HG03280 (cell line): ENCODE results near the gene CDKN2B-AS1.
"Not testable (repeated sequence)": the region's sequence is repeated elsewhere in the genome, so short reads cannot be mapped to it uniquely, and the experiment has no call there.

ENCODE experiments used
- ATAC-seq: cut with Tn5 transposase; IDR thresholded peaks from one replicate; pipeline ENCODE4 v1.9.1; 2021; ENCODE audit warnings: mild to moderate bottlenecking, moderate library complexity; ENCODE audit not compliant: unreplicated experiment

Gene CDKN2B-AS1

GRCh38 chr9:22043928-22044327 is 49.3 kb downstream of the CDKN2B-AS1 start:
- no peak for ATAC-seq

GRCh38 chr9:22044583-22044982 is 50.0 kb downstream of the CDKN2B-AS1 start:
- ATAC-seq, result no peak

GRCh38 chr9:22045423-22045822 is 50.8 kb downstream of the CDKN2B-AS1 start:
- ATAC-seq, result no peak

DNA sequence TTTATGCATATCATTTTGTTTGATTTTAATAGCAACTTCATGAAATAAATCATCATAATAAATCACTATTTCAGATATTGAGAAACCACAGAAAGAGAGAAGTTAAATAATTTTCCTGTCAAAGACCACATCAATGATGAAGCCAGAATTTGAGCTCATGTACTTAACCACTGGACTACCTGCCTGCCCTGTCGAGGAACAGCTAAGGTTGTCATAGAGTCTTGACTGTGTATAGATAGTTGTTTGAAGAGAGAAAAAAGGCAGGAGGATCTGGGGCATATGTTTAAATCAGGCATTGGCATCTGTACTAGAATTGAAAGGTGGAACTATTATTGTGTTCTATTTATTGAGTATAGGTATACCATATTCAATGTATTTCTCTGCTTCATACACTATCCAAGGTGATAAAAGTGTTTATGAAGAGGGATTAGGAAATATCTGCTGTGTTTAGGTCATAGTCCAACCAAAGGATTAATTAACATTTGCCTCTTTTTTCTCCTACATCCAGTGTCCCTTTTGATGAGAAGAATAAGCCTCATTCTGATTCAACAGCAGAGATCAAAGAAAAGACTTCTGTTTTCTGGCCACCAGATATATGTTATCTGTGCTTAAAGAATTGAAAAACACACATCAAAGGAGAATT is 51.8 kb downstream of the CDKN2B-AS1 start:
- ATAC-seq, result no peak

GRCh38 chr9:22047596-22047995 is 53.0 kb downstream of the CDKN2B-AS1 start:
- no peak for ATAC-seq

- no peak for ATAC-seq
These were observed 54.8 kb downstream of the CDKN2B-AS1 start for GRCh38 chr9:22049411-22049810.

DNA sequence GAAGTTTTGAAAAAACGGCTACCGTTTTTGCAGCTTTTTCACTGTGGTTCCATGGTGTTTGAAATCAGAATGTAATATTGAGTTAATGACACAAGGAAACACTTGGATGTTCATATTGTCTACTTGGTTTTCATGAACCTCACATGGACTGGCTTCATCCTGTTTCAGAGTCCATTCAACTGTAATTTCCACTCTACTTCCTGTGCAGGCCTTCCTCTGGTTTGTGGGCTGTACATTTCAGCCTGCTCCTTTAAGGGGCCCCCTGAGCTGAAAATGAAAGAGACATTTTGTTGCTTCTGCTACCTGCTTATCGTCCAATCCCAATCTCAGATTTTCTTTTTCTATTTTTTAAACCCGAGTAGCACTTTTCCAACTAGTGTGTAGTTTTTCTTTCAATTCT is 56.3 kb downstream of the CDKN2B-AS1 start:
- no peak for ATAC-seq

GRCh38 chr9:22052376-22052945 is 57.9 kb downstream of the CDKN2B-AS1 start:
- ATAC-seq, result no peak

GRCh38 chr9:22053178-22053577 is 58.6 kb downstream of the CDKN2B-AS1 start:
- no peak for ATAC-seq

DNA sequence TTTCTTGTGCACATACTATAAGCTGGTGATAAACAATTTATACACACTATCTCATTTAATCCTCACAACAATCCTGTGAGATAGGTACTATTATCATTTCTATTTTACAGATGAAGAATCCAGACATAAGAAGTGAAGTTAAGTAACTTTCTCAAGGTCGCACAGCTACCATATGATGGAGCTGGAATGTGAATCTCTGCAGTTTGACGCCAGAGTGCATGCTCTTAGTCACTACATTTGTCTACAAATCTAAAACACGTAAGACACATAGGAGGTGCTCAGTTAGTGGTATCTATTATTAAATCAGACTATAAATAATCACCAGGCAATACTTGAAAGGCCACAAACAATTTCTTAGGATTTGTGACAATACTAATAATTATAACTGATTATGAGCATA is 59.5 kb downstream of the CDKN2B-AS1 start:
- no peak for ATAC-seq

DNA sequence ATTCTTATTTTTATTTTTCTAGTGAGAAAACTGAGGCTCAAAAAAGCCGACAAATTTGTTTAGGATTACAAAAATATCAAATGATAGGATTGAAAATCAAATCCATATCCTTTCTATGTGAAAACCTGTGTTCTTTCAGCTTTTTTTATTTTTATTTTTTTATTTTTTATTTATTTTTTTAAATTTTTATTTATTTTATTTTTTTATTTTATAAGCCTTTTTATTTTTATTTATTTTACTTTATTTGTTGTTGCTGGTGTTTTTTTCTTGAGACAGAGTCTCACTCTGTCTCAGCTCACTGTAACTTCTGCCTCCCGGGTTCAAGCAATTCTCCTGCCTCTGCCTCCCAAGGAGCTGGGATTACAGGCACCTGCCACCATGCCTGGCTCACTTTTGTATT is 59.9 kb downstream of the CDKN2B-AS1 start:
- ATAC-seq, result no peak

- no peak for ATAC-seq
These were observed 60.5 kb downstream of the CDKN2B-AS1 start for GRCh38 chr9:22055090-22055489.

DNA sequence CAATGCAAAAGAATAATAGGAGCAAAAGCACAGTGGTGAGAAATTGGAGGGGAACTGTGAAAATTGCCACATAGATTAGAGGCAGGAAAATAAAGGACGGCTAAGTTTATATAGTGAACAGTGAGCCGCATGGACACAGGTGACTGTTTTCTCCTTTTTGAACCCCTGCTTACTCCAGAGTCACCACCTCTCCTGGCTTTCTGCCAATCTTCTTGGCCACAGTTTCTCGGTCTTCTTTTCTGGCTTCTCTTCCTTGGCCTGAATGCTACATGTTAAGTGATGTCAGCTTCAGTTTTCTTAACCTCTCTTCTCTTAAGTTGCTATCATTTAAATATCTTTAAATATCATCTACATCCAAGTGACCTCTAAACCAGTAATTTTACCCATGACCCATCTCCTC is 61.8 kb downstream of the CDKN2B-AS1 start:
- no peak for ATAC-seq

DNA sequence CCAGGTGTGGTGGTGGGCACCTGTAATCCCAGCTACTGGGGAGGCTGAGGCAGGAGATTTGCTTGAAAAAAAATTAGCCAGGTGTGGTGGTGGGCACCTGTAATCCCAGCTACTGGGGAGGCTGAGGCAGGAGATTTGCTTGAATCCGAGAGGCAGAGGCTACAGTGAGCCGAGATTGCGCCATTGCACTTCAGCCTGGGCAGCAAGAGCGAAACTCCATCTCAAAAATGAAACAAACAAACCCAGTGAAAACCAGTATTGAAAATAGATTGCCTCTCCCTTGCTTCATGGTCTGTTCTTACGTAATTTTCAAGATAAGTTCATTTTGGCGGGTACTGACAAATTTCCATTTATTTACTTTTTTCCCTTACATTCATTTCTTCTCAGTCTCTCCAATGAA is 63.4 kb downstream of the CDKN2B-AS1 start:
- ATAC-seq, result not testable (repeated sequence)

- no peak for ATAC-seq
These were observed 66.3 kb downstream of the CDKN2B-AS1 start for GRCh38 chr9:22060831-22061383.

- ATAC-seq, result no peak
These were observed 70.4 kb downstream of the CDKN2B-AS1 start for GRCh38 chr9:22064957-22065356.

- no peak for ATAC-seq
These were observed 71.0 kb downstream of the CDKN2B-AS1 start for GRCh38 chr9:22065431-22066200.

DNA sequence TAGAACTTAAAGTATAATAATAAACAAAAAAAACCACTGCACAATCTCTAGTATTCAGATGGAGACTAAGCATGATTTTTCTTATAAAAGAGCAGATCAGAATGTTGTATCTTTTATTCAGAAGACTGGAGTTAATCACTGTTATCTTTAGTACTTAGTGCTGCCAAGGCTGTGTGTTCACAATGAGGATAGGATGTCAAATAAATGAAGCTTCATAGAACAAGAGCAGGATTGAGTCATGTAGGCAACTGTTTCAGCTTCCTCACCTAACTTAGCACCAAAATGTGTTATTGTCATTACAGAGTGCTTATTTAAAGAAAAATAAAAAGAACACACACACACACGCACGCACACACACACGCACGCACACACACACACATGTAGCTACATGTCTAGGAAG is 72.6 kb downstream of the CDKN2B-AS1 start:
- no peak for ATAC-seq

- no peak for ATAC-seq
These were observed 73.8 kb downstream of the CDKN2B-AS1 start for GRCh38 chr9:22068369-22068768.

DNA sequence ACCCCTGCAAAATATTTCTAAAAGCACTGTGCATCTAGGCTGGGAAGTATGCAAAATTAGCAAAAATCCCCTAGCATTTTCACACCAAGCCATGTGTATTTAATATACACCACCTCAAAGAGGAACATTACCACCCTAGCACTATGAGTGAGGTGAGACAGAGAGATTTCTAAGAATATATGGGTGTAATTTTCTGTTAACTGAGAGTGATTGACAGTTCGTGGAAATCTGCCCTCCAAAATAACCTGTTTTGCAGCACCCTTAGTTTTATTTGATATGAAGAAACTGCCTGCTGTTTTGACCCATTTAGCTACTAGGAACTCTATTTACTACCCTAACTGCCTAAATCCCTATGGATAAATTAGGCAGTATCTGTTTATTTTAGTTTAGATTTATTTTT is 78.8 kb downstream of the CDKN2B-AS1 start:
- ATAC-seq, result no peak

DNA sequence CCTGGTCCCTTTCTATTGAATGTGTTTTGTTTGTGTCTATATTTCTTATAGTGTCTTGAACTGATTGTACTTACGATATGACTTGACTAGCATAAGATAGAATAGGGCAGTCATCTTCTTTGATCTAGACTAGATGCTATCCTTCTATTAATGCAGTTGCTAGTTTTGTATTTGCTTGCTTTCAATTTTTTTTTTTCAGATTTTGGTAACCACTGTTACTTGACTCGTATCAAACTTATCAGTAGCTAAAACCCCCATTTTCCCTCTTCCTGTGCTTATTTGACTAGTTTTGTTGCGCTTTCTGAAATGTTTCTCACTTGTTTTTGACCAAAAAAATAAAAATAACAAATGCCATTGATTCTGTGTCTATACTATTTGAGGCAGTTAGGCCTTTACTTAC is 83.5 kb downstream of the CDKN2B-AS1 start:
- ATAC-seq, result no peak

DNA sequence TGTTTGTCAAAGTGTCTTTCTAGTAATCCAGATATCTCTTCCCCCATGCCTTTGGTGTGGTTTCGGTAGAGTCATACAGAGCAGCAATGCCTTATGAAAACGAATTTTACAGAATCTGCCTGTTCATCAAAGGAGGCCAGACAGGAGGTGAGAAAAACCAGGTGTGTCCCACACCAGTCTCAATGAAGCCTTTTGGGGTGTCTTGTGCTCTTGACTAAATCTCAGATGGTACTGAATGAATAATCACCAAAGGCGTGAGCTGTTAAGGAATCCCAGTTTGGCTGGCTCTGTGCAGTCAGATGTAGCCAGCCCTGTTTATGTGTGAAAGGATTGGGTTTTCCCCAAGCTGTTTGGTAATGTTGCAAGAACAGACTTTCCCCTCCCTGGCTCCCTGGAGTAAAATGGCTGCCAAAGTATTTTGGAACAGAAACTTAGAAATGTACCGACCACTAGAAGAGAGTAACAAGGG is 85.3 kb downstream of the CDKN2B-AS1 start:
- ATAC-seq, result peak; percentile 73
